Heart left ventricle (tissue), 13 donors: Measurements from ENCODE around the gene OOEP.

ENCODE experiments used
- CTCF ChIP-seq, 12 donors: fragments of 200-600 bp; sonication (generic) in 4 of 12; IDR thresholded peaks; one replicate each; pipeline versions ENCODE4 v1.5.0 to v1.8.0; 2018 to 2022; ENCODE audit warnings: antibody characterized with exemption in 12 of 12, mild to moderate bottlenecking in 5 of 12
- POLR2A ChIP-seq, 2 donors: fragments of 450-650 bp; IDR thresholded peaks; one replicate each; pipeline ENCODE4 v1.6.1; 2017; ENCODE audit warnings: antibody characterized with exemption in 2 of 2, mild to moderate bottlenecking in 2 of 2, moderate library complexity in 2 of 2
- donor health status: ischemic (EF 13 %, LVEDD 7.1; RV severe dilation, severe dysfunction).
- donor health status: DM: no; HTN: yes; CAD: no.
- donor health status: DM: no; HTN: no; CAD: no.
- donor health status: ischemic (EF 25% LVEDD 6.9; RV normal size, moderate dysfunction).
- donor health status: ischemic (EF 25% LVEDD 5.7; RV mildly dilated, moderate dysfunction).
- donor health status: ischemic (EF 35%, LVEDD 5.7; RV mildly dilated, moderate dysfunction).
- donor health status: nonischemic (EF 11% LVEDD 7.7; RV severe dilation, severe dysfunction).
- donor health status: DM: yes; HTN: yes; CAD: no.
- donor health status: PGD.
- donor health status: ischemic (EF 29% LVEDD 5.4; RV normal size, mild dysfunction).
- donor health status: nonischemic (EF 23%, LVEDD 6.1; RV moderate dilation, normal function).

- no peak for TF ChIP-seq CTCF (IDR thresholded peaks at IDR 0.05)
- no peak for TF ChIP-seq POLR2A (IDR thresholded peaks at IDR 0.05)
These were observed at the start of gene OOEP for GRCh38 chr6:73369563-73369962.
